Kidney tubule cell (primary cell): ENCODE measurements around the gene DTNA.
"Not testable (repeated sequence)": the region's sequence is repeated elsewhere in the genome, so short reads cannot be mapped to it uniquely, and the experiment has no call there.

Experiments
- DNase-seq: peaks from one replicate; pipeline ENCODE4 v3.0.0-alpha.2; 2018; ENCODE audit warnings: low spot score

DTNA gene

DNA sequence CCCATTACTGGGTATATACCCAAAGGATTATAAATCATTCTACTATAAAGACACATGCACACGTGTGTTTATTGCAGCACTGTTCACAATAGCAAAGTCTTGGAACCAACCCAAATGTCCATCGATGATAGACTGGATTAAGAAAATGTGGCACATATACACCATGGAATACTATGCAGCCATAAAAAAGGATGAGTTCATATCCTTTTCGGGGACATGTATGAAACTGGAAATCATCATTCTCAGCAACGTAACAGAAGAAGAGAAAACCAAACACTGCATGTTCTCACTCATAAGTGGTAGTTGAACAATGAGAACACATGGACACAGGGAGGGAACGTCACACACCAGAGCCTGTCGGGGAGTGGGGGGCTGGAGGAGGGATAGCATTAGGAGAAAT lies 15.6 kb downstream of the DTNA start:
- not testable (repeated sequence) for DNase-seq

DNA sequence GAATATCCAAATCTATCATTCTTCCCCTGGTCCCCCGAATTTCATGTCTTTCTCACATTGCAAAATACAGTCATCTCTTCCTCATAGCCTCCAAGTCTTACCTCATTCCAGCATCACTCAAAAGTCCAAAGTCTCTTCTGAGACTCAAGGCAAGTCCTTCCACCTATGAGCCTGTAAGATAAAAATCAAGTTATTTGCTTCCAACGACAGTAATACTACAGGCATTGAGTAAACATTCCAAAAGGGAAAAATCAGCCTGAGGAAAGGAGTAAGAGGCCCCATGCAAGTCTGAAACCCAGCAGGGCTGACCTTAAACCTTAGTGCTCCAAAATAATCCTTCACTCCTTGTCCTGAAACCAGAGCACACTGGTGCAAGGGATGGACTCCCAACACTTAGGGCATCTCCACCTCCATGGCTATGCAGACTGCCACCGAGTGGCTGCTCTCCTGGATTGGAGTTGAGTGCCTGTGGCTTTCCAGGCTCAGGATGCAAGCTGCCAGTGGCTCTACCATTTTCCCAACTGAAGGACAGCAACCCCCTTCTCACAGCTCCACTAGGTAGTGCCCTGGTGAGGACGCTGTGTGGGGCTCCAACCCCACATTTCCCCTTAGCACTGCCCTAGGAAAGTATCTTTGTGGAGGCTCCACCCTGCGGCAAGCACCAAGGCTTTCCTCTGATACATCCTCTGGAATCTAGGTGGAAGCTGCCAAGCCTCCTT lies 16.3 kb downstream of the DTNA start:
- no peak for DNase-seq

DNA sequence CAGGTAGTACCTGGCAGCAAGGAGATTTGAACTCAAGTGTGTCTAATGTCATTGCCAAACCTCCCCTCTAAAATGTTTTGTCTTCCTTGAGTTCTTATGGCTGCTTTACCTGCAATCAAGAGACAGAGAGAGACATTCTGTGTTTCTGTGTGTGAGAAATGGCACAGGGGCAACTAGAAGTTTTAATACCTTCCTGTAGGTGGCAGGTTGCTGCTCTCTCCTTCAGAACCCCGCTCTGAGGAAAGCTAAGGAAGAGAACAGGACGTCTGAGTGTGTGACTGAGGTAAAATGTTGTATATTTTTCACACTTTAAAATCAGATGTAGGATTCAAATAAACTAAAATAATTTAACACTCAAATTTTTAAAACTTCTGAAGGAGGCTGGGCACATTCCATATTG lies 19.2 kb downstream of the DTNA start:
- DNase-seq, result peak; percentile 50

DNA sequence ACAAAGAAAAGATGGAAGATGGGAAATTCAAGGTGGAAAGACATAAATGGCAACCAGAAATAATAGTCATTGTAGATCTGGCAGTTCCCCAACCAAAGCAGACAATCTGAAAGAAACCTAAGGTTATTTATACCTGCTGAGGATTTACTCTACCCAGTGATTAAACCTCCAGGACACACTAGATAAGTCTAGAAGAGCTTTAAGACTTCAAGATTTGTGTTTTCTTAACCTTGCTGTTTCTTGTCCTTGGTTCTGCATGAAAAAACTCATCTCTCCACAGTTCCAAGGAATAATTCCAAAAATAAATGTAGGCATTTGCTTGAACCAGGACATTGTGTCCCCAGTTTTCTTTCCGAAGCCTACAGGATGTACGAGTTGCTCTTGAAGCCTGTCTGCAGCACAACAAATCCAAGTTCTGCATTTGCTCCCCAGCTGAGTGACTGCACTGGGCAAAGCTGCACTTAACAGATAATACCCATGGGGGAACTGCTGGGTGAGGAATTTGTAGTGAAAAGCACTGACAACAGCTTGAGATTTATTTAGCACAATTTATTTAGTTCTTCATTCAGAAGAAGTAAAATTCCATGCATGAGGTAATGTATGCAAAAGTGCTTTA lies 19.8 kb downstream of the DTNA start:
- DNase-seq, result no peak

DNA sequence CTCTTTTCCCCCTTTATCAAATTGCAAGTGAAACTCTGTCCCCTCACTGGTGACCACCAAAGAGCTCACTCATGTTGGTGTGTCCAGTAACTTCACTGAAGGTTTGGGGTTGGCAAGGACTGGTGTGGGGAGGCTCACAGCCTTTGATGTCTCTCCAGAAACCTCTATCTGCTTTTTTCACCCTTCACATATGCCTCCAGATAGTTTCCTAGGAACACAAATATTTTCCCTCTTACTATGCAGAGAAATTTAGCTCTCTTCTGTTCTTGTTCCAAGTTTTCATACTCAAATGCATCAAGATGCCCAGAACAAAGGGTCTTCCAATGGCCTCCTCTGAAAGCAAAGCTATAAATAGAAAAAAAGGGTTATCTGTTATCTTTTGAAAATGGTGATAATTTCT lies 20.7 kb downstream of the DTNA start:
- no peak for DNase-seq

DNA sequence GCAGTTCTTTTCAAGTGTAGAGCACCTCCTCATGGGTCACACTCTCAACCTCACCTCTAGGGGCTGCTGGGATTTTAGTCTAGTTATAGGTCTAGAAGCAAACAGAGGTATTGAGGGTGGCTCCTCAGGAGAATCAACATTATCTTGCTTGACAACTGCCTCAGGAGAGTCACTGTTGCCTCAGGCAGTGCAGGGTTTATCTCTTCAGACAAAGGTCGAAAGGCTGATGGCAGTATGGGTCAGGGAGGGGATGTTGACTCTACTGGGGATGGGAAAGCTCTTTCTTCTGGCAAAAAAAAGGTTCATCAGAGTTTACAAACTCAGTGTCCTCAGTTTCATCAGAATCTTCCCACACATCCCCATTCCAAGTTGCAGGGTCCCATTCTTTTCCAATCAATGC lies 24.0 kb downstream of the DTNA start:
- no peak for DNase-seq

DNA sequence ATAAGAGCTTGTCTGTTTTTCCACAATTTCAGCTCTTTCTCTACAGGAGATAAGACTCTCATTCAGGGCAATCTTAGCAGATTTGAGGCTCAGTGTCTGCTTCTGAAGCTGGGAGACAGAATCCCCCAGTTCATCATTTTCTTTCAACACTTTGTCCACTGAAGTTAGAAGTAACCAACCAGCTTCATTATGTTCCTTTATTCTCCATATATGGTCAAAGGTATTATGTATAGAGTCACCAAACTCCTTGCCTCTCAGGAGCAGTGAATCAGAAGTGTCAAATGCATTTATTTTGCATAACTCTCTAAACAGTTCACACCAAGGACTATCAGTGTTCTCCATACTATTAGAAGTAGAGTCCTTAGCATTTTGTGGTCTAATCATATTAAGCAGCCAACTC lies 24.4 kb downstream of the DTNA start:
- not testable (repeated sequence) for DNase-seq

DNA sequence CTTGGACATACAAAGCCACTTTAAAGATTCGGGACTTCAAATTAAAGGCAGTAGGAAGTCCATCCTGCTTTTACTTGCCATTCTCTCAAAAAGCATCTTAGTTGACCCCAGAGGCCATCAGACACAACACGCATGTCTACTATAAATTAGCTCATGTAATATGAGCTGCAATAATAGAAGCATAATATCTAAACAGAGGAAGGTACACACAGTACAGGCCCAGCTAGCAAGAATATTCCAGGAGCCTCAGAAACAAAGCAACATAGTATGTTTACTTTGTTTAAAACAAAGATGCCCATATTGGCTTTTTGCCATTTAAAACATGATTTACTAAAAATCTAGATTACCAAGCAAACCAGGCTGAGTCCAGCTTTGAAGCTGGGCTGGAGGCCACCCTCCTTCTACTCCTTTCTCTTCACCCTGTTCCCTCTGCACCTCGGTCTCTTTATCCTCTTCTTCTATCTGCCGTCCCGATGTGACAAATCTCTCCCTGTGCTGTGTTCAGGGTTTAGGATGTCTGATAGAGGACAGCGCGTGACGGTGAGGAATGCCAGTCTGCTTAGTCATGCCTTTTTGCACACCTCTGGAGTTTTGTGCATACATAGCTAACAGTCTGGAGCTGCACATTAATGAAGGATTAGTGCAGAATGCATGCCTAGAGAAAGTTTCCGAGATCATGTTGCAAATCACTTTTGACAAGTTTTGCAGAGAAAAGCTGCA lies 28.2 kb downstream of the DTNA start:
- DNase-seq, result peak; percentile 83

DNA sequence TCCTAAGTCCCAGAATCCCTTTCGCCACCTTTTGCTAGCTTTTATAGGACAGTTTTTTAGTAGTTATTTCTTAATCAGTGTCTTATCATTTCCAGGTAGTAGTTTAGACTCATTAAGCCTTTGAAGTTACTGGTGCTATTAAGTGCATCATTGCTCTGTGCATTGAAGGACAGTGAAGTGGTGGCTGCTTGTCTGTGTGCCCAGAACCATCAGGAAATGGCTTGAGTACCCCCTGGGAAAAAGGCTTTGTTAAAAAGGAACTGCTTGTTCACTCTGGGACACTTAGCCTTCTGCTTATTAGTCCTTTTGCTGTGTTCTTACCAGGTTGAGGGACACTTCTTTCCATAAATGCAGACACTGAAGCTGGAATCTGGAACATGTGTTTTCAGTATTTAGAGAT lies 30.0 kb downstream of the DTNA start:
- no peak for DNase-seq

DNA sequence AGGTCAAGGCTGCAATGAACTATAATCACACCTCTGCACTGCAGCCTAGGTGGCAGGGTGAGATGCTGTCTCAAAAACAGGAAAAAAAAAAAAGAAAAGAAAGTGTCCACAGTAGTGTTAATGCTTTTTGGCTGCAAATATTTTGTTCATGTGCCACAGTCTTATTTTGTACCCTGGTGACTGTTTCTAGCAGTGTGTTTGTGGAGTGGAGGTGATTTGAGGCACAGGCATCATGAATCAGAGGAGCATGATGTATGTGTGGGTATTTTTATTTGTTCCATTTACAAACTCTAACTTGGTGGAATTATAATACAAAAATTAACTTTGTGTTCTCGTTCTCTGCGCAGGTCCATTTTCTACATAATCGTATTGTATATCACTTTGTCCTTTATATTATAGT lies 30.6 kb downstream of the DTNA start:
- no peak for DNase-seq

DNA sequence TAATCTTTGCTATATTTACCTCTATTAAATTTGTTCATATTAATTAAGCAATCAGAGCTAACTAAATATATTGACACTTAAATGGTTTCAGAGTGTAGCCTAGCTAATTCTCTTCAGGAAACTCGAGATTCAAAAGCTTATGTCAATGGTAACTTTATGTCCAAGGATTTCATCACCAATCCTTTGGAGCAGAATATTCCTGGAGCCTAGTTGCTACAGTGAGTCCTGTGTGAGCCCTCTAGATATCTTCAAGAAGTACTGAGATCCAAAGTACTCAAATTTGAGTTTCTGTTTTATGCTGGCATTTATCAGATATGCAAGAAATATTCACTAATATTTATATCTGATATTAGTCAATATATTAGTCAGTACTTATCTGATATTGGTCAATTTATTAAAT lies 31.3 kb downstream of the DTNA start:
- no peak for DNase-seq

DNA sequence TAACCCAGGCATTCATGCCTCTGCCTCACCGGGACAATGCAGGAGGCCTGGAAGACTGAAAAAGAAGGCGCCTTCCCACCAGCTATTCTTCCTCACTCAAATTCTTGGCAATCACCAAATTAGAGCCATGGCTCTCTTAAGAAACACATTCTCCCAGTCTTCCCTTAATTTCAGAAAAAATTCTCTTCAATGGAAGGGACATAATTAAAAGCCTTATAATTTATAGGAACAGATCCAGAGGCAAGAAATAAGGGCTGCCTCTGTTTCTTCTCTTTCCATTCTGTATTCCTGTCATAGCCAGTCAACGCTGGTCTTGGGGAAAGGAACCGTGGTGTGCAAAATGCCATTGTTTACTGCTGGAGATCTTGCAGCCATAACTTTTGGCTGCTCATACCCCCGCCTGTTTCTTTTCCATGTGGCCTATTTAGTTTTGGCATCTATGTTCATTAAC lies 32.8 kb downstream of the DTNA start:
- DNase-seq, result no peak

DNA sequence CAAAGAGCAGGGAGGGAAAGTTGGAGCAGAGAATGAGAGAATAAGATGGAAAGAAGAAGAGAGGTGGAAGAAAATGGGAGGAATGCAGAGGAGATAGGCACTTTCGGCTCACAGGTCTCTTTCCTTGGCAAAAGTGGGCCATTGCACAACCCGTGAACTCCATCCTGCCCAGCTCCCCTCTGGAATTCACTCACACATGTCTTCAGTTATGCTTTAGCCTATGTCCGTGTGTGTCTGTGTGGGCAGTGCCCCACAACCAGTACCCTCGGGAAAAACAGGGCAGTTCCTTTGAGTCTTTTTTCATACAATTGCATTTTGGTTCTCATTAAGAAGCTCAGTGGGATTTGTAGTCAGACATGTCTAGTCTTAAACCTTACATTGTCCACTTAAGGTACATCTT lies 34.5 kb downstream of the DTNA start:
- no peak for DNase-seq

DNA sequence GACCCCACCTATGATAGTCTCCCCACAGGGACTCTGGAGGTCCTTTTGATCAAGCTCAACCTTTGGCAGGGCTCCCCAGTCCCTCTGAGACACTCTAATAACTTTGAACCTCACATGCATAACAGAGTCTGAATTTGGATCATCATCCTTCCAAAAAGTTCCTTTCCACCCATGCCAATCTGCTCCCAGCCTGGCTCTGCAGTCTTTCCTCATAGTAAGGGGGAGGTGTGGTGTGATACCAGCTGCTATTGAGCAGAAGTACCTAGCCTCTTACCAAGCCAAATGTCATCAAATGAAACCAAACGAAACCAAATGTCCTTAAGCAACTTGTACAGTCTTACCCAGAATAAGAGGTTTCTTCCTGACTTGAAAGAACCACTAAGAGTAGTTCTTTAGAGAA lies 36.5 kb downstream of the DTNA start:
- no peak for DNase-seq

DNA sequence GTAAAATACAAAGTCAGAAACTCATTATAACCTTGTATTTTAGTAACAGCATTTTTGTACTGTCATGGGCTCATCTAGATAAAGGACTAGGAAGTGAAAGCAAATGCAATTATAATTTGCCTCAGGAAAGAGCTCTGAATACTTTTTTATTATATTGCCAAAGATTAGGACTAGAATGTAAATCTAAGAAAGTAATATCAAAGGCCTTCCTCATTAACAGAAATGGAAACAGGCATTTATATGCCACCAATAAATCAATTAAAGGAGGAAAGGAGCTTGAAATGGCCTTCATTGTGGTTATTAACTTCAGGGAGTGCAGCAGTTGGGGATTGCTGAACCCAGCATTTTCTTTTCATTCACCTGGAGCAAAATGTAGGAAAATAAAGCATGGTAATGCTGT lies 39.6 kb downstream of the DTNA start:
- DNase-seq, result no peak

DNA sequence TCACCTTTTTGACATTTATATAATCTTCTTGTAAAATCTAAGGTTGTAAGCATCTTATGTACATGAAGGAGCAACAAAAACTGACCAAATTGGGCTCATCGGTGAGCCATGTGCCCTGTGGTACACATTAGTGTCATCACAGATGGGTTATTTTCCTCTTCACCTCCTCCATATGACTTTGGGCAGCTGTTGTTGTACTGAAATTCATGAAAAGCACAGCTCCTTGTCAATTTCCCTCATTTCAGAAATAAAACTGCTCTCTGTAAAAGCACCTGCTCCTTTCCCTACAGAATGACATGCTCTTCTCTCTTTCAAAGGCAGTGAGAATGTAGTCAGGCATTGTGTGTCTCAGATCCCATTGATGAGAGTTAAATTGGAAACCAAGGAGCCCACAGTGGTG lies 42.0 kb downstream of the DTNA start:
- DNase-seq, result no peak

DNA sequence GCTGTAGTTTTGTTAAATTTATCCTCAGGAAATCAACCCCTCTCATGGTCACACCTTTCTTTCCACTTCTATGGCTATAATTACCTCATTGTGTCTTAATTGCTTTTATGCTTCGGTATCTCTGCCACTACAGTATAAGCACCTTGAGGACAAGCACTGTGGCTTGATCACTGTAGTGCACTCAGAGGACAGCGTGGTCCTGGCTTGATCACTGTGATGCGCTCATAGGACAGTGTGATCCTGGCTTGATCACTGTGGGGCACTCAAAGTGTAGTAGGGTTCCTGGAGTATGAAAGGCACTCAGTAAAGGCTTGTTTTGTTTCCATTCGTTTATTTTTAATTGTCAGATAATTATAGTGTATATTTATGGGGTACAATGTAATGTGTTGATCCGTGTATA lies 44.2 kb downstream of the DTNA start:
- no peak for DNase-seq

DNA sequence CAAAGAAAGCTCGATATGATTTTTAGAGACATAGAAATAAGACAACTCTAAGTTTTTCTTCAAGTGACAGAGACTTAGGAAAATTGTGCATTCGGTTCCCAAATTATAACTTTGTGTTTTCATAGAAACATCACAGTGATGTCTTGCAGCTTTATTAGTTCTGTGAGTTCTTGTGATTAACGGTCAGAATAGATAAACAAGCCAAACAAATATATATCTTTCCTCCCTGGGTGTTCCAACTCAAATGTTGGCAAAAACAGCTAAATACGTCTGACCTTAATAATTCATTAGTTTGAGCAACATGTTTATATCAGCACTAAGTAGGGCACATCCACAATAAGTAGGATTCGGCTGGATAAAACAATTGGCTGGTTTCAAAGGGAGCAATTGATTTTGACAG lies 47.6 kb downstream of the DTNA start:
- DNase-seq, result no peak

DNA sequence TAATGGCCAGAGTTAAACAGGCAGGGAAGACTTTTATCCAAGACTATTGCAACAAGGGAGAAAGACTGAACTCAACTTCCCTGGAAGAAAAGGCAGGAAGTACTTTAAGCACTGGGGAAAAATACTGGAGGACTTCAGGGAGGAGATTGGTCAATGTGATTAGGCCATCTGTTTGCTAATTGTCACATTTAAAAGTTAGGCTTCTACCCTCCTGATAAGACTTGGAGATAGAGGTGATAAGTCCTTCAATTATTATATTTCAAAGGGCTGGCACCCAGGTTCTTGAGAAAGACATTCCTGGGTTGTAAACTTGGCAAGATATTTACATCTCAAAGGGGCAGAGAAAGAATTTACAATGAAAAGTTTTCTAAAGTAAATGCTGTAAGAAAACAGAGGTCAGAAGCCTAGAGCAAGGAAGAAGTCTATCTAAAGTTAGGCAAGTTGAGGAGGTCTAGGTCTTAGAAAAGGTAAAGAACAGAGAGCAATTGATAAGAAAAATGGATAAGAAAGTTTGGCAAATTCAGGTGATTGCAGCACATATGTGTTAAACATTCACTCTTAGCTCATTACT lies 48.4 kb downstream of the DTNA start:
- DNase-seq, result no peak

DNA sequence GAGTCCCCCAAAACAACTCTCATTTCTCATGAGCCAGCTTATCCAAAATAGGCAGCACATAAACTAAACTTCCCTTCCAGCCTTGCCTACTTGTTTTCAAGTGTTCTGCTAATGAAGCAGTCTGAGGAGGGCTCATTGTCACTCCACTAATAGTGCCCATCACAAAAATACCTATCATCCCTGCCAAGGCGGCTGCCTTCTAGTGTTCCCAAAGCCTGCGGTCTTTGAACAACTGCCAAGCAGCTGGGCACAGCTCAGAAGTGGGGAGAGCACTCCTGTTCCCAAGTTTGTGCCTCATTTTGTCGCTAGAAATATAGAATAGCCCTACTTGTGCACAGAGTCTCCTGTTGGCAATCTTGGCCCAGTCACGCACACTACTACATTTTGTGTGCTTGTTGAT lies 50.3 kb downstream of the DTNA start:
- no peak for DNase-seq

DNA sequence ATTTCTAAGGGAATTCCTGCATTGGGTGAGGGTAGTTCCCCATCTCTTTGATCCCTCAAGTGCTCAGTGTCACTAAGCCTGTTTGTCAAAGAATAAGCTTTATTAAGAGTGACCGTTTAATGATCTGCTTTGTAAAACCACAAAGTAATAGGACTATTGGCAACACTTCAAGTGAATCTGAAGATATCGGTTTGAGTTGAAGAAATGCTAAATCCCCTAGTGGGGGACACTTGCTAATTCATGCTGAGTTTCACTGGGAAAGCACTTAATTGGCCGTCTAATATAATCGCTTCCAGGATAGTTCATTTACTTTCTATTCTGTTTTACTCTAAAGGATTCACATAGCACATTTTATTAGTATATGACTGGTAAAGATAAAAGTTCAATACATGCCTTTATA lies 54.4 kb downstream of the DTNA start:
- no peak for DNase-seq

DNA sequence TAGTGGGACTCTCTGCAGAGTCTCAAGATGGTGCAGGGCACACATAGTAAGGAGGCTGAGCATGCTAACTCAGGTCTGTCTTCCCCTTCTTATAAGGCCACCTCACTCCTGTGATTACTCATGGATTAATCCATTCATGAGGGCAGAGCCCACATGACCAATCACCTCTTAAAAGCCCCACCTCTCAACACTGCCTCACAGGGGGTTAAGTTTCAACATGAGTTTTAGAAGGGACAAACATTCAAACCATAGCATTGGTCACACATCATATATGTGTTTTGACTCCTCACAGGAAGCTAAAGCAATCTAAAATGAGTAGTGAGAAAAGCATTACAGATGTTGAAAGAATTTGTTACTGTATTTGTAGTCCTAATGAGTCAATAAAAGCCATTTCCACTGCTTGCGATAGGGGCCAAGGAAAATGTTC lies 57.5 kb downstream of the DTNA start:
- peak; percentile 89 for DNase-seq

DNA sequence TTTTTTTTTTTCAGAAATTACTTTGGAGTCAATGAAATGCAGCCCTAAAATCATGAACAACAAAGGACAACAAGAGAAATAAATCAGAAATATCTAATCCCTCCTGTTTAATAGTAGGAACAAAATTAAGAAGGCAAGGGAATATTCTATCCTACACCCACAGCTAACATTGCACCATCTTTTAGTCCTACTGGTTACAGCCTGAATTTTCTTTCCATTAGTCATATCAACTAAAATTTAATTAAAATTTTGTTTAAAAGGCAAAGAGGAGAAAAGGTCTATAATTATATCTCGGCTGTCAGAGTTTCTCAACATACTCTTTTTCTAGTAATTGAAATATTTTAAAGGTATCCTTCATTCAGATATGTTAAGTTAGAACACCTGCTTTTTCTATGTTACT lies 61.9 kb downstream of the DTNA start:
- DNase-seq, result no peak
